HFF-Myc (cell line): Measurements from ENCODE around the gene C6orf62.
"Not testable (repeated sequence)": the region's sequence is repeated elsewhere in the genome, so short reads cannot be mapped to it uniquely, and the experiment has no call there.

Experiments
- DNase-seq: peaks from one replicate; pipeline ENCODE4 v3.0.0-alpha.2; 2011; ENCODE audit warnings: low read depth; ENCODE audit errors: extremely low read depth
- H3K4me3 ChIP-seq: replicated peaks from 2 replicates; pipeline ENCODE4 v1.5.1; 2011; ENCODE audit warnings: low read depth, mild to moderate bottlenecking, control low read depth, low read length
- CTCF ChIP-seq: IDR thresholded peaks from 2 replicates; pipeline ENCODE4 v1.5.1; 2012; ENCODE audit warnings: mild to moderate bottlenecking, low read depth, low read length, control low read depth; ENCODE audit errors: missing control alignments

C6orf62 gene

GRCh38 chr6:24761193-24761835 is 42.4 kb upstream of the C6orf62 start:
- no peak overlapping the region for H3K4me3 ChIP-seq
- TF ChIP-seq CTCF = no peak
- no peak for DNase-seq

GRCh38 chr6:24760210-24760609 is 41.3 kb upstream of the C6orf62 start:
- TF ChIP-seq CTCF = no peak
- H3K4me3 ChIP-seq = no peak overlapping the region
- no peak for DNase-seq

GRCh38 chr6:24759718-24760117 is 40.8 kb upstream of the C6orf62 start:
- DNase-seq = no peak
- no peak for TF ChIP-seq CTCF
- H3K4me3 ChIP-seq = no peak overlapping the region

- H3K4me3 ChIP-seq = no peak overlapping the region
- no peak for TF ChIP-seq CTCF
- no peak for DNase-seq
Measured at GRCh38 chr6:24757611-24758010, 38.7 kb upstream of the C6orf62 start.

GRCh38 chr6:24755279-24755678 is 36.3 kb upstream of the C6orf62 start:
- no peak for TF ChIP-seq CTCF
- DNase-seq = no peak
- no peak overlapping the region for H3K4me3 ChIP-seq

GRCh38 chr6:24754378-24754777 is 35.4 kb upstream of the C6orf62 start:
- H3K4me3 ChIP-seq, DNase-seq: not testable (repeated sequence)

GRCh38 chr6:24753545-24753944 is 34.6 kb upstream of the C6orf62 start:
- no peak for TF ChIP-seq CTCF
- H3K4me3 ChIP-seq = no peak overlapping the region
- DNase-seq = no peak
